Skeletal muscle satellite cell (primary cell): ENCODE data around the gene LGALS3BP.

Experiments used
- H3K27me3 ChIP-seq: 2 replicates; pipeline ENCODE4 v1.7.0; 2013; ENCODE audit warnings: low read length; ENCODE audit not compliant: control insufficient read depth, insufficient read depth
- H3K36me3 ChIP-seq: 2 replicates; pipeline ENCODE4 v1.7.0; 2013; ENCODE audit warnings: mild to moderate bottlenecking, control low read depth, low read length; ENCODE audit not compliant: insufficient read depth
- H3K4me1 ChIP-seq: 2 replicates; pipeline ENCODE4 v1.7.0; 2013; ENCODE audit warnings: low read length; ENCODE audit not compliant: control insufficient read depth, insufficient read depth
- H3K4me2 ChIP-seq: 2 replicates; pipeline ENCODE4 v1.7.0; 2013; ENCODE audit warnings: mild to moderate bottlenecking, low read length
- H3K4me3 ChIP-seq: 2 replicates; pipeline ENCODE4 v1.7.0; 2013; ENCODE audit warnings: low read length
- H3K9ac ChIP-seq: 2 replicates; pipeline ENCODE4 v1.7.0; 2013; ENCODE audit warnings: mild to moderate bottlenecking, low read depth, low read length, moderate library complexity
- H3K9me3 ChIP-seq: replicated peaks from 2 replicates; pipeline ENCODE4 v1.7.0; 2013; ENCODE audit warnings: mild to moderate bottlenecking, control low read depth, low read length

The LGALS3BP gene

DNA sequence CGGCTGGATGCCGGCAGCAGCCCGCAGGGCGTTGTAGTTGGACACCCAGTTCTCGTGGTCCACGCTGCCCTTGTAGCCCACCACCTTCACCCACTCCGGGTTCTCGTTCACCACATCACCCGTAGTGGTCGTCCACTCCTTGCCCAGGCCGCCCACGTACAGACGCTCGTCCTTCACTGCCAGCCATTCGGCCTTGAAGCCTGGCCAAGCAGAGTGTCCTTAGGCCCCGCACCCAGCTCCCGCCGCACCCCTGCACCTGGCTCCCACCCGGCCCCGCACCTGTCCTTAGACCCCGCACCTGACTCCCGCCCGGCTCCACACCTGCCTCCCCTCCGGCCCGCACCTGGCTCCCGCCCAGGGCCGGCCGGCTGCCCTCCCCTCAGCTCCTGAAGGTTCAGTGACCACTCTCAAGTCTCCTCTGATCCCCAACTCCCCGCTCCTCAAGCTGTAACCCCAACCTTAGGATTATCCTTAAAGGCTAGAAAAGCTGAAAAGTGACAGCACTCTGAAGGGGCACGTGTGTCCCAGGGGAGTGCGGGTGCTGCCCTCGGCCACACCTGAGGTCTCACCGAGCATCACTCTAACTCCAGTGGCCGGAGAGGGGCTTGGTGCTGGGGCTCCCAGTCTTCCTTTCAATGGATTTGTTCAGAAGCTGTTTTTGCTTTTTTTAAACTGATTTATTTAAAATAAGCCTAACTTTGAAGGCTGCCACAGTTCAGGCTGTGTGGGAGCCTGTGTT is 15.5 kb upstream of the LGALS3BP start:
- H3K9me3 ChIP-seq: no peaks in the 10 kb centered on the region
- H3K4me1 ChIP-seq: peaks cover 34% of the 10 kb centered on the region
- H3K27me3 ChIP-seq: no peaks in the 10 kb centered on the region
- H3K36me3 ChIP-seq: peaks cover 73% of the 10 kb centered on the region
- no peak overlapping the region for H3K4me3 ChIP-seq
- no peak overlapping the region for H3K9ac ChIP-seq
- H3K4me2 ChIP-seq: no peak overlapping the region

DNA sequence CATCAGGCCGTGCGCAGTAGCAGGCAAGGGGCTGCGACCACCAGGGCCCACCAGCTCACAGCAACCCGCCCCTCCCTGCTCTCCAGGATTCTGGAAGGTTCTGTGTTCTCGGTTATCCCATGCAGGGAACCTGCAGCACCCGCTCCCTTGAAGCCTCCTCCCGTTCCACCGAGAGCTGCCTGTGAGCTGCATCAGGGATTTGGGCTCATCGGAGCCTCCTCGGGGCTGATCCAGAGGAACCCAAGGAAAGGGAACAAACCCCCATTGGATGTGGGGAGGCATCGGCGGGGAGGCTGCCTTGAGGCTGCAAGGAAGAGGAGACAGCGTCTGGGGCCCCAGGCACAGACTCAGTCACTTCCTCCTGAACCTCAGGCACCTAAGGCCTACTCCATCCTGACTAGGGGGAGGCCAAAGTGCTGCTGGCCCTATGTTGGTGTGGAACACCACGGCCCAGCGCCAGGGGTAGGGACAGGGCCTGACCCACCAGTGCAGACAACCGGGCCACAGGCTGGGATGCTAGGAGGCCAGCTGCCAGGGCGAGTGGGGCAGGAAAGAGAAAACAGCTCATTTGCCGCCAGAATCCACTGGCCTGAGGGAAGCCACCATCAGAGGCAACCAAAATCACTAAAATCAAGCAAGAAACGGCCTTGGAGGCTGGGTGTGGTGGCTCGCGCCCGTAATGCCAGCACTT is 14.4 kb upstream of the LGALS3BP start:
- peaks cover 33% of the 10 kb centered on the region for H3K4me1 ChIP-seq
- no peaks in the 10 kb centered on the region for H3K27me3 ChIP-seq
- H3K4me2 ChIP-seq: no peak overlapping the region
- no peak overlapping the region for H3K4me3 ChIP-seq
- peaks cover 76% of the 10 kb centered on the region for H3K36me3 ChIP-seq
- H3K9me3 ChIP-seq: no peaks in the 10 kb centered on the region
- no peak overlapping the region for H3K9ac ChIP-seq

DNA sequence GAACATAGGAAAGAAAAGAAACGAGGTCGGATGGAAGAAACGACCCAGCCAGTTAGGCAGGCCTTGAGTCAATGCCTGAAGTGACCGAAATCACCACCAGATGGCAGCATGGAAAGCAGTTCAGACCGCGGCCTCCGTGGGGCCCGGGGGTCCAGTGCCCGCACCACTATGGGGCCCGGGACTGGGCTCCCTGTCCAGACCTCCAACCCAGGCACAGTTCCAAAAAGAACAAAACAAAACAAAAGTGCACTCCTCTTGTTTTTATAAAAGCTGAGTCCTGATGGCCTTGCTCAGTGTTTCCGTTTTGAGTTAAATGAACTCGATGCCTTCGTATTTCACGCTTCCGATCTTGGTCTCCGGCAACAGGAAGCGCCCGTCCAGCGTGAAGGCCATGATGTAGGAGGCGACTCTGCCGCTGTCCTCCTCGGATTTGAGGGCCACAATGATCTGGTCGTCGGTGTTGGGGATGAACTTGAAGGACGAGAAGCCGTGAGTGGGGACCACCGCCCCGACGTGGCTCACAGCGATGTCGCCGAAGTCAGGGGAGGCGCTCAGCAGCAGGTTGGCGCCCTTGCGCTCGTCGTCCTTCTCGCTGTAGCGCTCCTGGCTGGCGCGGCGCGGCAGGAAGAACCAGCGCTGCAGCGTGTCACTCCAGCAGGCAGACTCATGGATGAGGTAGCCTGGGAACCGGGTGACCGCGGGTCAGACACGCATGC is 13.7 kb upstream of the LGALS3BP start:
- Histone ChIP-seq H3K27me3 (no peaks in the 10 kb centered on the region), H3K9ac (no peak overlapping the region), H3K9me3 (no peaks in the 10 kb centered on the region), H3K4me1 (peaks cover 26% of the 10 kb centered on the region), H3K4me2 (no peak overlapping the region), H3K36me3 (peaks cover 70% of the 10 kb centered on the region), H3K4me3 (no peak overlapping the region)

DNA sequence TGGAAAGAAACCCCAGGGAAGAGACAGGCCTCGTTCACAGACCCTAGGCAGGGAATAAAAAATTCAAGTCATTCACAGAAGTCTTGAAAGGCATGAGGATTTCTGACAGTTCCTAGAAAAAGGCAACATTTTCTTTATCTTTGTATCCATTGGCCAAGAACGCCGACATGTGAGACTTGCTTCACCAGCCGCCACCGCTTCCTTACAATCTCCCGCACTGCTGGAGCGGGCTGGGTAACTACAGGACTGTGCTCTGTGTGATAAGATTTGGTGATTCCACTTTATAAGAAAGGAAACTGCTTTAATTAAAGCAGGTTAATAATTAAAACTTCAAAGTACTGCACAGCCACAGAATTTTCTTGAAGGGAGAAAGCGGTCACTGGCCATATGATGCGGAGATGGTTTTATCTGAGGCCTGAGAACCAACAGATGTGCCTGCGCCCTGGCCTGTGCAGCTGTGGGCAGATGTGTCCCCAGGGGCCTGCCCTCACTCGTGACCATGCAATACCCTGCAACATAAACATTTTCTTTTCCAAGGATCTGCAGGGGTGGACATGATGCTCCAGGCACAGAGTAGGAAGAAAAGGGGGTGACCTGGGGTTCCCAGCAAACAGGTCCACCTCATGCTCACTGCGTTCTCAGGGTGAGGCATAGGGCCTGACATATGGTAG is 13.0 kb upstream of the LGALS3BP start:
- no peak overlapping the region for H3K9ac ChIP-seq
- no peak overlapping the region for H3K4me2 ChIP-seq
- H3K4me3 ChIP-seq: no peak overlapping the region
- H3K36me3 ChIP-seq: peaks cover 70% of the 10 kb centered on the region
- H3K4me1 ChIP-seq: peaks cover 19% of the 10 kb centered on the region
- H3K27me3 ChIP-seq: no peaks in the 10 kb centered on the region
- no peaks in the 10 kb centered on the region for H3K9me3 ChIP-seq

DNA sequence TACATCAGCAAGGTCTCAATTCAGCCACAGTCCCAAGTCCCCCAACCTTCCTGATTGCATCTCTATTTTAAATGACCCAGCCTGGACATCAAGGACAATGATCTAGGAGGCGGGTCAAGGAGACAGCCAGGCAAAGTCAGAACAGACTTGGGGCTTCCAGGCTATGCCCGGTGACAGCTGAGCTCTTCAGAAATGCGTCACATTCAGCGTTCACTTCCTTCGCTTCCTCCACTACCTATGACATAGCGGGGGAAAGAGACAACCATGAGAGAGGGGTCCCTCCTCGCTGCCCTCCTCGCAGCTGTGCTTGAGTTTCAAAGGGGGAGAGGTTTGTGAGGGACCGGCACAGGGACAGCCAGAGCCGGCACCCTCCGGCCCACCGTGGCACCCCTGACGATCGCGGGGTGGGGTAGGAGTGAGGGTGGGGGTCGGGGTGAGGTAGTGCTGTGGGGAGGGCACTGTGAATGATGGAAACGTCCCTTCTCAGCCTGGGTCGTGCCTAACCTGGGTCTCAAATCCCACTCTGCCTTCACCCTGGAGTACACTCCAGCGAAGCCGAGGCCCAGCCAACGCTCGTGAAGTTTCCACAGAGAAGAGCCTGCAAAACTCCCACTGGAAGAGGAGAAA is 12.3 kb upstream of the LGALS3BP start:
- no peak overlapping the region for H3K9ac ChIP-seq
- peaks cover 19% of the 10 kb centered on the region for H3K4me1 ChIP-seq
- H3K4me2 ChIP-seq: no peak overlapping the region
- H3K27me3 ChIP-seq: no peaks in the 10 kb centered on the region
- no peaks in the 10 kb centered on the region for H3K9me3 ChIP-seq
- no peak overlapping the region for H3K4me3 ChIP-seq
- H3K36me3 ChIP-seq: peaks cover 68% of the 10 kb centered on the region

DNA sequence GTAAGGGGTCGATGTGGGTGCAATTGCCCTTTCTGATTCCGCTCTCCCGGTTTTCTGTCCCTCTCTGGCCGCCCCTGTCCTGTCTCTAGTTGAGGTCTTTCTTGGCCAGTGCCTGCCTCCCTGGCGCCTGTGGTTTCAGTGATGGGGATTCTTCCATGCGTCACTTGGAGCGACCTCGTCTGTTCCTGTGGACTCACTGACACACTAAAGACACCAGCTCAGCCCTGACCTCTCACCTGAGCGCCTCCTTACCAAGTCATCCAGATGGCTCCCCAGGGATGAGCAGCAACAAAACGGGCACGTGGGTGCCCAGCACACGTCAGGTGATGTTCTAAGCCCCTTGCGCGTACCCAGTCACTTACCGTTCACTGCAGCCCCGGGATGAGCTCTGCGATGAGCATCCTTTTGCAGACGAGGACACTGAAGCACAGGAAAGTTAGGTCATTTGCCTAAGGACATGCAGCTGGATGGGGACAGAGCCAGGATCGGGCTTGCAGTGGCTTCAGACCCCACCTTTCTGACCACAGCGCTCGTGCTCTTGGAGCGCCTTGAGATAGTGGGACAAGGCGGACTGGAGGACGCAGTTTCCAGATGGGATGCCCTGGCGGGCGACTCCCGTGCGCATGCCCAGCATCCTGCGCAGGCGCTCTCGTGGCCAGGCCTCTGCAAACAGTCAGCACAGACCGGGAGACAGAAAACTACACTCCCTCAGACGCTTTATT is 11.5 kb upstream of the LGALS3BP start:
- peaks cover 60% of the 10 kb centered on the region for H3K36me3 ChIP-seq
- H3K9ac ChIP-seq: no peak overlapping the region
- H3K4me3 ChIP-seq: no peak overlapping the region
- no peaks in the 10 kb centered on the region for H3K9me3 ChIP-seq
- no peak overlapping the region for H3K4me2 ChIP-seq
- H3K4me1 ChIP-seq: peaks cover 19% of the 10 kb centered on the region
- no peaks in the 10 kb centered on the region for H3K27me3 ChIP-seq

DNA sequence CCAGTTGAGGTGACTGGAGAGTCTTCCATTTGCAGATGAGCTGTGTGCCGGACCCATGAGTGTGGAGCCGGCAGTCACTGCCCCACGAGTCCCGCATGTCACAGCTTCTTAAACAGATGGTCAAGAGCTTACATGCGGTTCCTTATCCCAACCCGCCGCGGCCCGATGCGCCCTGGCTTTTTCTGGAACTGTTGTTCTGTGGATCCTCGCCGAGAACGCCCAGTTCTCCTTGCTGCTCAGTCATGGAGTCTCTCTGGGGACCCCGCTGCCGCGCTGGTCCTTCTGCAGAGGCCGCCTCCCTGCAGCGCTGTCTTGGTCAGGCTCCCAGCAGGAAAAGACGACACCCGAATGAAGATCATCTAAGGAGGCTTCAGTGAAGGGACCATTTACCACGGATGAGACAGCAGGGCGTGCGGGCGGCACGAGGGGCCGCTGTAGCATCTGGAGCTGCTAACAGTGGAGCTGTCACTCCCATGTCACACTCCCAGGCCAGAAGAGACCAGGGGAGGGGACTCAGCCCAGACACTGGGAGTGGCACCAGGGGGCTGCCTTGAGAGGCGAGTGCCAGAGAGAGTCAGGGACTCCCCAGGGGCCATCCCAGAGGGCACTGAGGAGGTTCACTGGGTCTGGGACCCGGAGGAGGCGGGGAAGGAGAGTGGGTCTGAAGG is 10.8 kb upstream of the LGALS3BP start:
- H3K4me1 ChIP-seq: peaks cover 21% of the 10 kb centered on the region
- H3K4me2 ChIP-seq: no peak overlapping the region
- no peaks in the 10 kb centered on the region for H3K27me3 ChIP-seq
- H3K4me3 ChIP-seq: no peak overlapping the region
- peaks cover 53% of the 10 kb centered on the region for H3K36me3 ChIP-seq
- no peaks in the 10 kb centered on the region for H3K9me3 ChIP-seq
- H3K9ac ChIP-seq: no peak overlapping the region

DNA sequence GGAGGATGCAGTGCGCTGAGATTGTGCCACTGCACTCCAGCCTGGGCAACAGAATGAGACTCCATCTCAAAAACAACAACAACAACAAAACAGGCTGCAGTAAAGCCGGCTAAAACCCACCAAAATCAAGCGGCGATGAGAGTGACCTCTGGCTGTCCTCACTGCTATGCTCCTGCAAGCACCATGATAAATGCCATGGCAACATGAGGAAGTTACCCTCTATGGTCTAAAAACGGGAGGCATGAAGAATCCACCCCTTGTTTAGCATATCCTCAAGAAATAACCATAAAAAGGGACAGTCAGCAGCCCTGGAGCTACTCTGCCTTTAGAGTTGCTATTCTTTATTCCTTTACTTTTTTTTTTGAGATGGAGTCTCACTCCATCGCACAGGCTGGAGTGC is 8.4 kb upstream of the LGALS3BP start:
- Histone ChIP-seq H3K4me3 (no peak overlapping the region), H3K36me3 (peaks cover 33% of the 10 kb centered on the region), H3K9ac (no peak overlapping the region), H3K4me1 (peaks cover 21% of the 10 kb centered on the region), H3K9me3 (no peaks in the 10 kb centered on the region), H3K27me3 (no peaks in the 10 kb centered on the region), H3K4me2 (no peak overlapping the region)

DNA sequence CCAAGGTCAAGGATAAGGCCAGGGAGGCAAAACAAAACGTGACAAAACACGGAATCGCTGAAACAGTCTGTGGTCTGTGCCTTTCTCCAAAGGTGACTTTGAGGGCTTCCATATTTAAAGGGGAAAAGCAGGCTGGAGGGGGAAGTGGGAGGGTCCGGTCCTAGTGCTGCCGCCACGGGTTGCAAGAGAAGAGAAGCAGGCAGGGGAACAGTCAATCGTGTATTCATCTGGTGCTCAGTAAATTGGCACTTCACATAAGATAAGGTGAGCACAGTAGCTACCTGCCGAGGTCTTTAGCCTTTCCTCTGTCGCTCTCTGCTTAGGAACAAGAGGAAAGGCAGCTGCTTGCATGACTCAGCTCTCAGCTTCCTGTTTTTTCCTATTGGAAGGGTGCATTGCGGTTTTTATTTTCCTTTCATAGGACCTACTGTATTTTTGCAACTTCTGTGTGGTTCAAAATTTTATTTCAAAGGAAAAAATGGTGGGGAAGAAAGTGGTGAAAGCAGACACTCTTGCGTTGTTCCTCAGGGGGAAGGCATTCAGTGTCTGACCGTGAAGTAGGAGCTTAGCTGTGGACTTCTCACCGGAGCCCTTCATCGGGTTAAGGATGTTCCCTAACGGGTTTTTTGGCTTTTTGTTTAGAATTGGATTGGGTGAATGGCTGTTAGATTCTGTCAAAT is 7.1 kb upstream of the LGALS3BP start:
- H3K4me1 ChIP-seq: peaks cover 21% of the 10 kb centered on the region
- peaks cover 22% of the 10 kb centered on the region for H3K36me3 ChIP-seq
- peak overlapping the region; percentile 81 for H3K4me2 ChIP-seq
- H3K9me3 ChIP-seq: no peaks in the 10 kb centered on the region
- H3K27me3 ChIP-seq: no peaks in the 10 kb centered on the region
- H3K4me3 ChIP-seq: peak overlapping the region; percentile 61
- peak overlapping the region; percentile 32 for H3K9ac ChIP-seq
